Neural progenitor cell (in vitro differentiated cells): ENCODE data around the gene REX1BD. TPM values are rescaled to one million over a fixed set of nuclear protein-coding genes. Genes with fewer than 3 reads are reported as not detected.
A peak's percentile ranks its signal among the peaks of the same experiment; 100 is the strongest.

Experiments used
- DNase-seq: peaks from one replicate; pipeline ENCODE4 v3.0.0-alpha.2; 2016; ENCODE audit warnings: low spot score
- H2AFZ ChIP-seq: fragments of 200-600 bp; sonication (generic); replicated peaks from 2 replicates; pipeline ENCODE4 v1.6.1; 2016; ENCODE audit warnings: antibody characterized with exemption
- H3F3A ChIP-seq: fragments of 200-600 bp; sonication (generic); 2 replicates; pipeline ENCODE4 v1.6.1; 2016; ENCODE audit warnings: antibody characterized with exemption, low read depth
- H3K27ac ChIP-seq: fragments of 200-600 bp; sonication (generic); 2 replicates; pipeline ENCODE4 v1.5.1; 2016; ENCODE audit warnings: mild to moderate bottlenecking
- H3K27me3 ChIP-seq: fragments of 200-600 bp; sonication (generic); 2 replicates; pipeline ENCODE4 v1.6.1; 2016; ENCODE audit warnings: mild to moderate bottlenecking, moderate library complexity
- H3K36me3 ChIP-seq: fragments of 200-600 bp; sonication (generic); 2 replicates; pipeline ENCODE4 v1.5.1; 2016
- H3K4me1 ChIP-seq: fragments of 200-600 bp; sonication (generic); 2 replicates; pipeline ENCODE4 v1.6.1; 2016; ENCODE audit warnings: mixed run types
- H3K4me2 ChIP-seq: fragments of 200-600 bp; sonication (generic); 2 replicates; pipeline ENCODE4 v1.6.1; 2016
- H3K4me3 ChIP-seq: fragments of 200-600 bp; sonication (generic); 2 replicates; pipeline ENCODE4 v1.5.1; 2016
- H3K79me2 ChIP-seq: fragments of 200-600 bp; sonication (generic); 2 replicates; pipeline ENCODE4 v1.6.1; 2016; ENCODE audit warnings: low read depth
- H3K9ac ChIP-seq: fragments of 200-600 bp; sonication (generic); 2 replicates; pipeline ENCODE4 v1.6.1; 2016
- H3K9me3 ChIP-seq: fragments of 200-600 bp; sonication (generic); 2 replicates; pipeline ENCODE4 v1.5.1; 2016; ENCODE audit warnings: low read depth
- H4K20me1 ChIP-seq: fragments of 200-600 bp; sonication (generic); 2 replicates; pipeline ENCODE4 v1.6.1; 2016; ENCODE audit warnings: low read depth
- H3K27ac Mint-ChIP-seq: 3 replicates; pipeline ENCODE4 v1.8.0; 2021; ENCODE audit warnings: mixed read lengths
- H3K27me3 Mint-ChIP-seq: 2 replicates; pipeline ENCODE4 v1.8.0; 2022; ENCODE audit warnings: low read depth, mild to moderate bottlenecking, inconsistent platforms, moderate library complexity, mixed read lengths; ENCODE audit not compliant: insufficient read depth
- H3K36me3 Mint-ChIP-seq: 3 replicates; pipeline ENCODE4 v1.8.0; 2021; ENCODE audit warnings: mixed read lengths
- H3K4me1 Mint-ChIP-seq: 3 replicates; pipeline ENCODE4 v1.8.0; 2021; ENCODE audit warnings: mixed read lengths
- H3K4me3 Mint-ChIP-seq: 3 replicates; pipeline ENCODE4 v1.8.0; 2021; ENCODE audit warnings: mild to moderate bottlenecking, moderate library complexity, mixed read lengths
- H3K9me3 Mint-ChIP-seq: 3 replicates; pipeline ENCODE4 v1.8.0; 2020; ENCODE audit warnings: mixed read lengths
- CTCF ChIP-seq: fragments of 200-600 bp; sonication (generic); IDR thresholded peaks from 2 replicates; pipeline ENCODE4 v1.5.1; 2017; ENCODE audit warnings: antibody characterized with exemption, mild to moderate bottlenecking
- EZH2 ChIP-seq: fragments of 200-600 bp; sonication (generic); IDR thresholded peaks from 2 replicates; pipeline ENCODE4 v1.6.1; 2017; ENCODE audit warnings: antibody characterized with exemption, mild to moderate bottlenecking, moderate library complexity
- EZH2phosphoT487 ChIP-seq: fragments of 200-600 bp; sonication (generic); IDR thresholded peaks from 2 replicates; pipeline ENCODE4 v1.6.1; 2017; ENCODE audit warnings: antibody characterized with exemption
- total RNA-seq: library from RNA; depleted of rRNA; stranded (reverse); fragments of >200 nt; gene quantifications from 2 replicates; pipeline ENCODE4 v1.2.3, GENCODE V29; 2015; ENCODE audit warnings: low replicate concordance

The REX1BD gene
- total RNA-seq, 1 donor from 2014 or later = 41.7 TPM

GRCh38 chr19:18620311-18620710 lies 31.7 kb downstream of the REX1BD start:
- DNase-seq = no peak
- H3K36me3 Mint-ChIP-seq = peaks cover 5% of the 10 kb centered on the region
- Histone ChIP-seq H3F3A (no peaks in the 10 kb centered on the region), H3K4me3 (no peak overlapping the region), H3K9me3 (no peaks in the 10 kb centered on the region), H2AFZ (no peak overlapping the region), H3K27ac (no peak overlapping the region), H3K36me3 (no peaks in the 10 kb centered on the region), H4K20me1 (no peaks in the 10 kb centered on the region), H3K4me1 (no peaks in the 10 kb centered on the region), H3K79me2 (no peaks in the 10 kb centered on the region), H3K4me2 (no peak overlapping the region), H3K27me3 (peaks cover 48% of the 10 kb centered on the region), H3K9ac (no peak overlapping the region)
- no peaks in the 10 kb centered on the region for H3K4me1 Mint-ChIP-seq
- no peak overlapping the region for H3K4me3 Mint-ChIP-seq
- H3K27me3 Mint-ChIP-seq = peaks cover 17% of the 10 kb centered on the region
- H3K27ac Mint-ChIP-seq = no peak overlapping the region
- H3K9me3 Mint-ChIP-seq = peaks cover 5% of the 10 kb centered on the region
- no peak for TF ChIP-seq EZH2phosphoT487
- TF ChIP-seq CTCF = no peak
- no peak for TF ChIP-seq EZH2

- DNase-seq = no peak
- H3K36me3 Mint-ChIP-seq = peaks cover 5% of the 10 kb centered on the region
- Histone ChIP-seq H4K20me1 (no peaks in the 10 kb centered on the region), H3K27ac (no peak overlapping the region), H3F3A (no peaks in the 10 kb centered on the region), H3K27me3 (peaks cover 43% of the 10 kb centered on the region), H2AFZ (no peak overlapping the region), H3K4me1 (no peaks in the 10 kb centered on the region), H3K9ac (no peak overlapping the region), H3K4me3 (no peak overlapping the region), H3K4me2 (no peak overlapping the region), H3K36me3 (no peaks in the 10 kb centered on the region), H3K9me3 (no peaks in the 10 kb centered on the region), H3K79me2 (no peaks in the 10 kb centered on the region)
- H3K27me3 Mint-ChIP-seq = peaks cover 16% of the 10 kb centered on the region
- H3K27ac Mint-ChIP-seq = no peak overlapping the region
- H3K4me3 Mint-ChIP-seq = no peak overlapping the region
- TF ChIP-seq EZH2 (no peak), EZH2phosphoT487 (no peak), CTCF (no peak)
- H3K4me1 Mint-ChIP-seq = no peaks in the 10 kb centered on the region
- peaks cover 5% of the 10 kb centered on the region for H3K9me3 Mint-ChIP-seq
These were observed 32.3 kb downstream of the REX1BD start for GRCh38 chr19:18620902-18621301.

DNA sequence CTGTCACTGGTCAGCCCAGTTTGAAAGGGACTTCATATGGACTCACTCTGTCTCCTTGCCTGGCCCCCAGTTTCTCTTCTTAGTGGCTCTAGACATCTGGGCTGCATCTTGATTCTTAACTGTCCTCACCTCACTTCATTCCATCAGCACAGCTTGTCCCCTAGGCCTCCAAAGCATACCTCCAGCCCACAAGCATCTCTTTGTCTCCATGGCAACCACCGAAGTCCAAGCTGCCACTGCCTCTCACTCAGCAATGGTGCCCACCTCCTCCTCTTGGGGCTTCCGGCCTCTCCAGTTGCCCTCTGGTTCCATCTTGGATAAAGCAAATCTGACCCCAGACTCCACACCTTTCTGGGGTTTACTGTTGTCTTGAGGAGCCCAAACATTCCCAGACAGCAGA lies 38.3 kb downstream of the REX1BD start:
- H3K27ac ChIP-seq = no peak overlapping the region
- no peak overlapping the region for H2AFZ ChIP-seq
- peak overlapping the region; percentile 58 for H3K4me3 Mint-ChIP-seq
- no peaks in the 10 kb centered on the region for H3K36me3 ChIP-seq
- H3K9ac ChIP-seq = no peak overlapping the region
- no peaks in the 10 kb centered on the region for H3K79me2 ChIP-seq
- no peaks in the 10 kb centered on the region for H3K9me3 ChIP-seq
- no peaks in the 10 kb centered on the region for H3K9me3 Mint-ChIP-seq
- H4K20me1 ChIP-seq = no peaks in the 10 kb centered on the region
- no peaks in the 10 kb centered on the region for H3K4me1 ChIP-seq
- no peak overlapping the region for H3K4me3 ChIP-seq
- peaks cover 8% of the 10 kb centered on the region for H3K27me3 Mint-ChIP-seq
- H3K4me2 ChIP-seq = no peak overlapping the region
- no peaks in the 10 kb centered on the region for H3F3A ChIP-seq
- DNase-seq = no peak
- peaks cover 38% of the 10 kb centered on the region for H3K27me3 ChIP-seq
- TF ChIP-seq EZH2phosphoT487 = no peak
- TF ChIP-seq EZH2 = no peak
- no peak for TF ChIP-seq CTCF
- H3K27ac Mint-ChIP-seq = peak overlapping the region; percentile 51
- H3K36me3 Mint-ChIP-seq = no peaks in the 10 kb centered on the region
- H3K4me1 Mint-ChIP-seq = peaks cover 28% of the 10 kb centered on the region
